Ascending aorta (tissue), 2 donors: ENCODE results near the gene TLE5. TPM values are rescaled to one million over a fixed set of nuclear protein-coding genes. Genes with fewer than 3 reads are reported as not detected.

Experiments
- DNase-seq, 2 donors: peaks; one replicate each; pipeline ENCODE4 v3.0.0-alpha.2; 2019; ENCODE audit warnings: low spot score in 2 of 2
- H3K27ac ChIP-seq, 2 donors: fragments of 200-600 bp; sonication (generic); one replicate each; pipeline ENCODE4 v1.5.1; 2016 to 2017; ENCODE audit warnings: mild to moderate bottlenecking in 1 of 2
- H3K27me3 ChIP-seq: fragments of 200-600 bp; sonication (generic); one replicate; pipeline ENCODE4 v1.5.1; 2017
- H3K36me3 ChIP-seq, 2 donors: fragments of 200-600 bp; sonication (generic); one replicate each; pipeline ENCODE4 v1.5.1; 2016
- H3K4me1 ChIP-seq, 2 donors: fragments of 200-600 bp; sonication (generic); one replicate each; pipeline ENCODE4 v1.5.1; 2016 to 2017; ENCODE audit warnings: mild to moderate bottlenecking in 1 of 2
- H3K4me3 ChIP-seq, 2 donors: fragments of 200-600 bp; sonication (generic); one replicate each; pipeline ENCODE4 v1.5.1; 2016 to 2017; ENCODE audit warnings: mild to moderate bottlenecking in 1 of 2
- H3K9me3 ChIP-seq, 2 donors: fragments of 200-600 bp; sonication (generic); one replicate each; pipeline ENCODE4 v1.5.1; 2016
- intact Hi-C: fragments of 100-400 bp; cut with DNase I; formaldehyde crosslinking; loops from one replicate; pipeline ENCODE4 v1.15.1; 2023
- total RNA-seq: library from RNA; depleted of rRNA; stranded (reverse); fragments of >200 nt; gene quantifications from one replicate; pipeline ENCODE4 v1.1.0, GENCODE V29; 2016
- TF ChIP-seq, protein P1 (sequence below), 3 experiments: fragments of 200-600 bp in 2 of 3; fragments of 450-650 bp in 1 of 3; sonication (generic) in 2 of 3; IDR thresholded peaks; one replicate each; pipeline ENCODE4 v1.5.1; 2016 to 2019; ENCODE audit warnings: antibody characterized with exemption in 3 of 3, mild to moderate bottlenecking in 1 of 3, moderate library complexity in 1 of 3

TLE5 gene
- total RNA-seq, 1 donor from 2014 or later, result 559 TPM

DNA sequence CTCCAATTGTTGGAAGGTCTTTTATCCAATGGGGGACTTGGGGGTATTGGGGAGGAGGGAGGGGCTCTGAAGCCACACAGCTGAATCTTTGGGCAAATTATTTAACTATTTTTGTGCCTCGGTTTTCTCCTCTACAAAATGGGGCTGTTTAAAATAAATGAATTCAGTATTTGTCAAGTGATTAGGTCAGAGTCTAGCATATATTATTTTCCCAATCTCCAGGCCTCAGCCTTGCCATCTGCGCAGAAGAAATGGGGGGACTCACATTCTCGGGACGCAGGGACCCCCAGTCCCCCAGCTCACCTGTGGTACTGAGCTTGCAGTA lies 1.5 kb downstream of the TLE5 start:
- Histone ChIP-seq H3K27me3 (no peaks in the 10 kb centered on the region), H3K27ac (peak overlapping the region; percentile 87), H3K4me1 (peaks cover 13 to 18% of the 10 kb centered on the region in 2 donors), H3K36me3 (peaks cover 10 to 33% of the 10 kb centered on the region in 2 donors), H3K9me3 (no peaks in the 10 kb centered on the region), H3K4me3 (peak overlapping the region; percentile 75 to 86)
- no peak for DNase-seq
- TF ChIP-seq, protein P1, sequence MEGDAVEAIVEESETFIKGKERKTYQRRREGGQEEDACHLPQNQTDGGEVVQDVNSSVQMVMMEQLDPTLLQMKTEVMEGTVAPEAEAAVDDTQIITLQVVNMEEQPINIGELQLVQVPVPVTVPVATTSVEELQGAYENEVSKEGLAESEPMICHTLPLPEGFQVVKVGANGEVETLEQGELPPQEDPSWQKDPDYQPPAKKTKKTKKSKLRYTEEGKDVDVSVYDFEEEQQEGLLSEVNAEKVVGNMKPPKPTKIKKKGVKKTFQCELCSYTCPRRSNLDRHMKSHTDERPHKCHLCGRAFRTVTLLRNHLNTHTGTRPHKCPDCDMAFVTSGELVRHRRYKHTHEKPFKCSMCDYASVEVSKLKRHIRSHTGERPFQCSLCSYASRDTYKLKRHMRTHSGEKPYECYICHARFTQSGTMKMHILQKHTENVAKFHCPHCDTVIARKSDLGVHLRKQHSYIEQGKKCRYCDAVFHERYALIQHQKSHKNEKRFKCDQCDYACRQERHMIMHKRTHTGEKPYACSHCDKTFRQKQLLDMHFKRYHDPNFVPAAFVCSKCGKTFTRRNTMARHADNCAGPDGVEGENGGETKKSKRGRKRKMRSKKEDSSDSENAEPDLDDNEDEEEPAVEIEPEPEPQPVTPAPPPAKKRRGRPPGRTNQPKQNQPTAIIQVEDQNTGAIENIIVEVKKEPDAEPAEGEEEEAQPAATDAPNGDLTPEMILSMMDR (IDR thresholded peaks at IDR 0.05), result no peak
- intact Hi-C loops, result no loop called here

DNA sequence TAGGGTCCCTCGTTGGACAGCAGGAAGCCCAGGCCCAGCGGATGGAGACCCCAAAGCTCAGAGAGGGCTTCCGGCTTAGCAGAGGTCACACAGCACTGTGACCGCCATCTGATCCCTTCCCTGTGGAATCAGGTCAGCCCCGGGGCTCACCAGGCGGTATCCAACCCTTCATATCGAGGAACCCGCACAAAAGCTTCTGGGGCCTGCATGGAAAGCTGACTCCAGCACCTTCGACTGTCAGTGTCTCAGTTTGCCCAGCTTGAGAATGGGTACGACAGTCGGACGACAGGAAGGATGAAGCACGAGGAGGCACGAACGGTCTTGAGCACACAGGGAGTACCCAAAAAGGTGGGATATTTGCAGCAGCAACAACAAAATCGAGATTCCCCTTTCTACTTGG lies 2.6 kb downstream of the TLE5 start:
- intact Hi-C loops, result no loop called here

DNA sequence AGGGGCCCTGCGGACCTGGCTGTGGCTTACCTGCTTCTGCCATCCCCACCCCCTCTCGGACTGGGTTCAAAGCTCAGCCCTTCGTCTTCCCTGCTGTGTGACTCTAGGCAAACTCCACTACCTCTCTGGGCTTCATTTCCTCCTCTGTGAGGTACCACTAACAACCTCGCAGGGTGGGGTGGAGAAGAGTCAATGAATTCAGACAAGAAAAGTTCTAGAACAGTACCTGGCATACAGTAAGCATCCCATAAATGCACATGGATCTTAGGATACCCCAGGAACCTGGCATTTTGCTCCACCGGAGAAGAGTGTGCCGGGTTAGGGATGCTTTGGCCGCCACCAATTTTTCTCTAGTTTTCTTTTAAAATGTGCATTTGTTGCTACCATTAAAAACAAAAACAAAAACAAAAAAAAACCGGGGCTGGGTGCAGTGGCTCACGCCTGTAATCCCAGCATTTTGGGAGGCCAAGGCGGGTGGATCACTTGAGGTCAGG lies 3.4 kb downstream of the TLE5 start:
- H3K36me3 ChIP-seq, result peaks cover 28 to 52% of the 10 kb centered on the region in 2 donors
- TF ChIP-seq, protein P1 (IDR thresholded peaks at IDR 0.05), result no peak
- intact Hi-C loops, result no loop called here

More for the DNA sequence above, 2.6 kb downstream of the TLE5 start:
- TF ChIP-seq, protein P1 (IDR thresholded peaks at IDR 0.05), result no peak
- no peak for DNase-seq
- Histone ChIP-seq H3K9me3 (no peaks in the 10 kb centered on the region), H3K4me3 (no peak overlapping the region), H3K27me3 (no peaks in the 10 kb centered on the region), H3K36me3 (peaks cover 22 to 45% of the 10 kb centered on the region in 2 donors), H3K4me1 (peaks cover 13 to 18% of the 10 kb centered on the region in 2 donors), H3K27ac (no peak overlapping the region)

DNA sequence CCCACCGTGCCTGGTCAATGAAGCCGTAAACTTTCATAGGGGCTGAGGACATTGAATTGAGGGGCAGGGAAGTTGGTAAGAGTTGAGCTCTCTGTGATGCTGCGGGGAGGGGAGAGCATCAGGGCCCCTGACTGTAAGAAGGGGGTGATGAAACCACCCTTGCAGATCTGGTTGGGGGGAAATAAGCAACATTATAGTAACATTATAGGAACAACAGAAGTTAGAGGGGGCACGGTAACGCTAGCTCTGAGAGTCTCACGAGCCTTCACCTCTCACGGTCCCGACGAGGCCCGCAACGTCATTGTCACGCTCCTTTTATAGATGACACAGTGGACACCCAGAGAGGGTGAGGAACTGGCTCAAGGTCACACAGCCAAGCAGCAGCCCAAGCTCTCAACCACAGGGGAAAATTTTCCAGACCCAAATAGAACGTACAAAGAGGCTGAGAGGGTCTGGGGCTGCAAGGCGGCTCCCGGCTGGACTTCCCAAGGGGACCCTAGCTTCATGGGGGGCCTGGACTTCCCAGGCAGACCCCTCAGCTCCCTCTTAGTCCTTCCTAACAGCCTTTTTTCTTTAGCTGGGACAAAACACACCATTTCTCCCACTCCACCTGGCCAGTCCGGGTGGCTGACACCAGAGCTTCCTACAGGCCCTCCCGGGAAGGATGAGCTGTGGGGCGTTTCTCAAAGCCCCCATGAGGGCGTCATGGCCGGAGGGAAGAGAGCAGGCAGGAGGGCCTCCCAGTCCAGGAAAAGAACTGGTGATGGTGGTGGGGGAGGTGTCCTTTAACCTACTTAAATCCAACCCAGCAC lies 4.1 kb downstream of the TLE5 start:
- Histone ChIP-seq H3K27me3 (no peaks in the 10 kb centered on the region), H3K27ac (peak overlapping the region; percentile 70 to 75), H3K4me3 (peak overlapping the region; percentile 25 to 28), H3K4me1 (peaks cover 13 to 18% of the 10 kb centered on the region in 2 donors), H3K36me3 (peaks cover 34 to 59% of the 10 kb centered on the region in 2 donors), H3K9me3 (no peaks in the 10 kb centered on the region)
- intact Hi-C loops, result no loop called here
- no peak for DNase-seq
- TF ChIP-seq, protein P1 (IDR thresholded peaks at IDR 0.05), result no peak

More for the DNA sequence above, 3.4 kb downstream of the TLE5 start:
- Histone ChIP-seq H3K9me3 (no peaks in the 10 kb centered on the region), H3K27me3 (no peaks in the 10 kb centered on the region), H3K4me3 (no peak overlapping the region), H3K4me1 (peaks cover 13 to 18% of the 10 kb centered on the region in 2 donors), H3K27ac (peak overlapping the region in 1 of 2 donors; percentile 75)
- no peak for DNase-seq

DNA sequence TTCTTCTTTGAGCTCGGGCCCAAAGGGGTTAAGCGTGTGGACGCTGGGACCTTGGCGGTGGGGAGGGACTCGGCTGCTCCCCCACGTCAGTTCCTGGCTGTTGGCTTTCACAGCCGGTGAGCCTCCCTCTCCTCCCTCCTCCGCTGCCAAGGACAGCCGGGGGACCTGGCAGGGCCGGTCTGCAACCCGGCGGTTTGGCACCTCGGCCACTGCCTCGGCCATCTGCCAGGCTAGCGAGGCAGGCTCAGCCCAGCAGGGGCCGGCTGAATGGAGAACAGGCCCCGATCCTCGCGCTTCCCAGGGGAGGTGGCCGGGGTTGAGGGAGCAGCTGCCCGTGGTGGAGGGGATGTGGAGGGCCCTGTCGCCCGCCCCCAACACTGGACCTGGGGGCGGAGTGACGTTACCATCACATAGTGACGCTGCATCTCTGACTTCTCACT lies 5.0 kb downstream of the TLE5 start:
- Histone ChIP-seq H3K36me3 (peaks cover 37 to 62% of the 10 kb centered on the region in 2 donors), H3K27me3 (no peaks in the 10 kb centered on the region), H3K27ac (peak overlapping the region; percentile 70 to 75), H3K9me3 (no peaks in the 10 kb centered on the region), H3K4me3 (peak overlapping the region; percentile 25 to 28), H3K4me1 (peaks cover 9 to 14% of the 10 kb centered on the region in 2 donors)
- peak; percentile 21 to 92 for DNase-seq
- TF ChIP-seq, protein P1 (IDR thresholded peaks at IDR 0.05), result peak in 1 of 3 experiments; percentile 6
- intact Hi-C loops, result loop anchor here (1.0 to 2.0 kb wide), 2 partner anchors 22 to 80 kb away; partner anchors contain the start of gene TLE6
